GM12878 (cell line): ENCODE results near the gene DGKA. TPM values are rescaled to one million over a fixed set of nuclear protein-coding genes. Genes with fewer than 3 reads are reported as not detected.

ENCODE experiments used
- EZH2 ChIP-seq: IDR thresholded peaks from 2 replicates; pipeline ENCODE4 v1.6.1; 2012; ENCODE audit warnings: low read depth, mild to moderate bottlenecking, control low read depth, inconsistent platforms, low read length, borderline replicate concordance; ENCODE audit not compliant: control insufficient read depth
- FOXK2 ChIP-seq: fragments of 450-650 bp; IDR thresholded peaks from 2 replicates; pipeline ENCODE4 v1.6.1; 2017; ENCODE audit warnings: mild to moderate bottlenecking, moderate library complexity
- IKZF1 ChIP-seq: fragments of 450-650 bp; conservative IDR thresholded peaks from 2 replicates; pipeline ENCODE4 v1.6.1; 2017; ENCODE audit warnings: antibody characterized with exemption, mild to moderate bottlenecking
- JUNB ChIP-seq: IDR thresholded peaks from 2 replicates; pipeline ENCODE4 v1.6.1; 2016; ENCODE audit warnings: antibody characterized with exemption, mild to moderate bottlenecking
- KLF5 ChIP-seq: fragments of 450-650 bp; IDR thresholded peaks from 2 replicates; pipeline ENCODE4 v1.6.1; 2014; ENCODE audit warnings: mild to moderate bottlenecking; ENCODE audit not compliant: partially characterized antibody
- POLR2A ChIP-seq: IDR thresholded peaks from 2 replicates; pipeline ENCODE4 v1.6.1; 2011; ENCODE audit warnings: low read depth, mild to moderate bottlenecking, low read length
- POLR2AphosphoS2 ChIP-seq: IDR thresholded peaks from 2 replicates; pipeline ENCODE4 v1.6.1; 2011; ENCODE audit warnings: low read depth, mild to moderate bottlenecking, low read length, improper control_type of control experiment, moderate library complexity
- SIN3A ChIP-seq: IDR thresholded peaks from 2 replicates; pipeline ENCODE4 v1.6.1; 2012; ENCODE audit warnings: low read depth, low read length, improper control_type of control experiment
- SMAD5 ChIP-seq: IDR thresholded peaks from 2 replicates; pipeline ENCODE4 v1.6.1; 2016; ENCODE audit warnings: antibody characterized with exemption, low read depth
- SREBF1 ChIP-seq: IDR thresholded peaks from 2 replicates; pipeline ENCODE4 v1.6.1; 2012; ENCODE audit warnings: mild to moderate bottlenecking, low read length
- ZNF207 ChIP-seq: fragments of 450-650 bp; IDR thresholded peaks from 2 replicates; pipeline ENCODE4 v1.6.1; 2014; ENCODE audit warnings: antibody characterized with exemption, mild to moderate bottlenecking, borderline replicate concordance
- ZZZ3 ChIP-seq: IDR thresholded peaks from 2 replicates; pipeline ENCODE4 v1.6.1; 2011; ENCODE audit warnings: low read depth; ENCODE audit not compliant: control insufficient read depth, insufficient read length
- polyA plus RNA-seq, 11 experiments: library from polyadenylated mRNA; depleted of rRNA in 4 of 11; unstranded in 6 of 11; stranded (reverse) in 5 of 11; fragments of >200 nt; fragmentation: Nextera tagmentation in 4 of 11; fragmentation: Illumina TruSeq in 1 of 11; extraction: Ambion mirVana in 4 of 11; extraction: Trizol in 1 of 11; gene quantifications; 1 replicate in 1 of 11; 2 replicates in 10 of 11; pipeline versions ENCODE4 v1.2.1 to v1.2.3, GENCODE V29; 2011 to 2016; ENCODE audit warnings: inconsistent platforms in 2 of 11, missing spikeins in 2 of 11, low read depth in 1 of 11
- total RNA-seq, 4 experiments: library from RNA; depleted of rRNA in 3 of 4; stranded (reverse); fragments of >200 nt in 3 of 4; fragmentation: Illumina TruSeq in 1 of 4; extraction: Trizol in 1 of 4; gene quantifications; 2 replicates each; pipeline versions ENCODE4 v1.2.1 to v1.2.3, GENCODE V29; 2013 to 2021
- TF ChIP-seq, protein P1 (sequence below): fragments of 450-650 bp; IDR thresholded peaks from 2 replicates; pipeline ENCODE4 v1.6.1; 2016; ENCODE audit warnings: mild to moderate bottlenecking
- TF ChIP-seq, protein P2 (sequence below): fragments of 450-650 bp; IDR thresholded peaks from 2 replicates; pipeline ENCODE4 v1.6.1; 2016; ENCODE audit warnings: mild to moderate bottlenecking, moderate library complexity, borderline replicate concordance
- TF ChIP-seq, protein P3 (sequence below): fragments of 450-650 bp; IDR thresholded peaks from 2 replicates; pipeline ENCODE4 v1.6.1; 2018; ENCODE audit warnings: mild to moderate bottlenecking, low read depth, moderate library complexity; ENCODE audit not compliant: partially characterized antibody
- TF ChIP-seq, protein P4 (sequence below): IDR thresholded peaks from 2 replicates; pipeline ENCODE4 v1.6.1; 2011; ENCODE audit warnings: borderline replicate concordance, low read depth, mild to moderate bottlenecking, moderate library complexity, low read length; ENCODE audit not compliant: insufficient read depth, poor library complexity, severe bottlenecking

DGKA gene
- total and polyA plus RNA-seq, 10 of the 15 experiments (the other 5 are each of a cell fraction or from before 2014, with no cell fraction given) = 14.0 to 65.5 (median 37.1) TPM

DNA sequence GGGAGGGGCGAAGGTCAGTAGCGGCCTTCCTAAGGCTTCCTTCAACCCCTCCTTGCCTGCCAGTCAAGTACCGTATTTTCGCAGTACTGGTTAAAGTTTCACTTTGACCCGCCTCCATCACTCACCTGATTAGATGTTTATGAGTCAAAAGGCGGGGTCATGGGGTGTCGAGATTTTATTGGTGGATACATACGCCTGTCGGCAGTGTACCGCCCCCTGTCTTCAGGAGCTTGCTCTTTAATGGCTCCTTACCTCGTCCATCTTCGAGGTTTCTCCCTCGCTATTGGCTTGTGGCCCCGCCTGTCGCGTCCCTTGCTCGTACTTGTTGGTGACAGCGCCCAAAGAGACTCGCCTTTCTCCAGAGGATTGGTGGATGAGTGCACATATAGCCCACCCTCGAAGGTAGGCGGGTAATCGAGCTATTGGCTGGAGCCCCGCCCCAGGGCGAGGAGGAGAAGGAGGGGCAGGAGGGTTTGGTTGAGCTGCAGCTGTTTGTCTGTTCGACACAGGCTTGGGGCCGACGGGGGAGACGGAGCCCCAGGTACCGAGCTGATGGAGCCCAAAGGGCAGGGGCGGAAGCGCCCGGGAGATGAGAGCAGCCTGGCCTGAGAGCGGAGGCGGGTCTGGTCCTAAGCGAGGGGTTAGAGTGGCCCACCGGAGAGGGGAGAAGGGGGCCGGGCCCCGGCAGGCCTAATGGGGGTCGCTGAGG is 42.8 kb downstream of the DGKA start, which contains the start of gene RAB5B (continued):
- TF ChIP-seq, protein P1, sequence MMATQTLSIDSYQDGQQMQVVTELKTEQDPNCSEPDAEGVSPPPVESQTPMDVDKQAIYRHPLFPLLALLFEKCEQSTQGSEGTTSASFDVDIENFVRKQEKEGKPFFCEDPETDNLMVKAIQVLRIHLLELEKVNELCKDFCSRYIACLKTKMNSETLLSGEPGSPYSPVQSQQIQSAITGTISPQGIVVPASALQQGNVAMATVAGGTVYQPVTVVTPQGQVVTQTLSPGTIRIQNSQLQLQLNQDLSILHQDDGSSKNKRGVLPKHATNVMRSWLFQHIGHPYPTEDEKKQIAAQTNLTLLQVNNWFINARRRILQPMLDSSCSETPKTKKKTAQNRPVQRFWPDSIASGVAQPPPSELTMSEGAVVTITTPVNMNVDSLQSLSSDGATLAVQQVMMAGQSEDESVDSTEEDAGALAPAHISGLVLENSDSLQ = peak; percentile 100
- TF ChIP-seq, protein P2, sequence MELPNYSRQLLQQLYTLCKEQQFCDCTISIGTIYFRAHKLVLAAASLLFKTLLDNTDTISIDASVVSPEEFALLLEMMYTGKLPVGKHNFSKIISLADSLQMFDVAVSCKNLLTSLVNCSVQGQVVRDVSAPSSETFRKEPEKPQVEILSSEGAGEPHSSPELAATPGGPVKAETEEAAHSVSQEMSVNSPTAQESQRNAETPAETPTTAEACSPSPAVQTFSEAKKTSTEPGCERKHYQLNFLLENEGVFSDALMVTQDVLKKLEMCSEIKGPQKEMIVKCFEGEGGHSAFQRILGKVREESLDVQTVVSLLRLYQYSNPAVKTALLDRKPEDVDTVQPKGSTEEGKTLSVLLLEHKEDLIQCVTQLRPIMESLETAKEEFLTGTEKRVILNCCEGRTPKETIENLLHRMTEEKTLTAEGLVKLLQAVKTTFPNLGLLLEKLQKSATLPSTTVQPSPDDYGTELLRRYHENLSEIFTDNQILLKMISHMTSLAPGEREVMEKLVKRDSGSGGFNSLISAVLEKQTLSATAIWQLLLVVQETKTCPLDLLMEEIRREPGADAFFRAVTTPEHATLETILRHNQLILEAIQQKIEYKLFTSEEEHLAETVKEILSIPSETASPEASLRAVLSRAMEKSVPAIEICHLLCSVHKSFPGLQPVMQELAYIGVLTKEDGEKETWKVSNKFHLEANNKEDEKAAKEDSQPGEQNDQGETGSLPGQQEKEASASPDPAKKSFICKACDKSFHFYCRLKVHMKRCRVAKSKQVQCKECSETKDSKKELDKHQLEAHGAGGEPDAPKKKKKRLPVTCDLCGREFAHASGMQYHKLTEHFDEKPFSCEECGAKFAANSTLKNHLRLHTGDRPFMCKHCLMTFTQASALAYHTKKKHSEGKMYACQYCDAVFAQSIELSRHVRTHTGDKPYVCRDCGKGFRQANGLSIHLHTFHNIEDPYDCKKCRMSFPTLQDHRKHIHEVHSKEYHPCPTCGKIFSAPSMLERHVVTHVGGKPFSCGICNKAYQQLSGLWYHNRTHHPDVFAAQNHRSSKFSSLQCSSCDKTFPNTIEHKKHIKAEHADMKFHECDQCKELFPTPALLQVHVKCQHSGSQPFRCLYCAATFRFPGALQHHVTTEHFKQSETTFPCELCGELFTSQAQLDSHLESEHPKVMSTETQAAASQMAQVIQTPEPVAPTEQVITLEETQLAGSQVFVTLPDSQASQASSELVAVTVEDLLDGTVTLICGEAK = peak; percentile 76; the same call in 1 of the 2 replicates
- no peak for TF ChIP-seq ZNF207
- no peak for TF ChIP-seq ZZZ3
- peak; percentile 98 for TF ChIP-seq KLF5
- TF ChIP-seq POLR2A = peak; percentile 97
- TF ChIP-seq, protein P3, sequence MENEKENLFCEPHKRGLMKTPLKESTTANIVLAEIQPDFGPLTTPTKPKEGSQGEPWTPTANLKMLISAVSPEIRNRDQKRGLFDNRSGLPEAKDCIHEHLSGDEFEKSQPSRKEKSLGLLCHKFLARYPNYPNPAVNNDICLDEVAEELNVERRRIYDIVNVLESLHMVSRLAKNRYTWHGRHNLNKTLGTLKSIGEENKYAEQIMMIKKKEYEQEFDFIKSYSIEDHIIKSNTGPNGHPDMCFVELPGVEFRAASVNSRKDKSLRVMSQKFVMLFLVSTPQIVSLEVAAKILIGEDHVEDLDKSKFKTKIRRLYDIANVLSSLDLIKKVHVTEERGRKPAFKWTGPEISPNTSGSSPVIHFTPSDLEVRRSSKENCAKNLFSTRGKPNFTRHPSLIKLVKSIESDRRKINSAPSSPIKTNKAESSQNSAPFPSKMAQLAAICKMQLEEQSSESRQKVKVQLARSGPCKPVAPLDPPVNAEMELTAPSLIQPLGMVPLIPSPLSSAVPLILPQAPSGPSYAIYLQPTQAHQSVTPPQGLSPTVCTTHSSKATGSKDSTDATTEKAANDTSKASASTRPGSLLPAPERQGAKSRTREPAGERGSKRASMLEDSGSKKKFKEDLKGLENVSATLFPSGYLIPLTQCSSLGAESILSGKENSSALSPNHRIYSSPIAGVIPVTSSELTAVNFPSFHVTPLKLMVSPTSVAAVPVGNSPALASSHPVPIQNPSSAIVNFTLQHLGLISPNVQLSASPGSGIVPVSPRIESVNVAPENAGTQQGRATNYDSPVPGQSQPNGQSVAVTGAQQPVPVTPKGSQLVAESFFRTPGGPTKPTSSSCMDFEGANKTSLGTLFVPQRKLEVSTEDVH = peak; percentile 48
- TF ChIP-seq FOXK2 = peak; percentile 92
- TF ChIP-seq SMAD5 = 0 out of 2 replicates have a peak, but pooled peaks have one; percentile 11
- no peak for TF ChIP-seq IKZF1
- no peak for TF ChIP-seq EZH2
- no peak for TF ChIP-seq JUNB
- TF ChIP-seq, protein P4, sequence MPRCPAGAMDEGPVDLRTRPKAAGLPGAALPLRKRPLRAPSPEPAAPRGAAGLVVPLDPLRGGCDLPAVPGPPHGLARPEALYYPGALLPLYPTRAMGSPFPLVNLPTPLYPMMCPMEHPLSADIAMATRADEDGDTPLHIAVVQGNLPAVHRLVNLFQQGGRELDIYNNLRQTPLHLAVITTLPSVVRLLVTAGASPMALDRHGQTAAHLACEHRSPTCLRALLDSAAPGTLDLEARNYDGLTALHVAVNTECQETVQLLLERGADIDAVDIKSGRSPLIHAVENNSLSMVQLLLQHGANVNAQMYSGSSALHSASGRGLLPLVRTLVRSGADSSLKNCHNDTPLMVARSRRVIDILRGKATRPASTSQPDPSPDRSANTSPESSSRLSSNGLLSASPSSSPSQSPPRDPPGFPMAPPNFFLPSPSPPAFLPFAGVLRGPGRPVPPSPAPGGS = no peak
- TF ChIP-seq SIN3A = peak; percentile 88
- TF ChIP-seq SREBF1 = peak; percentile 73; the same call in 1 of the 2 replicates
- TF ChIP-seq POLR2AphosphoS2 = peak; percentile 77
